GM12878 (cell line): ENCODE data around the gene UBXN11. TPM values are rescaled to one million over a fixed set of nuclear protein-coding genes. Genes with fewer than 3 reads are reported as not detected.

Experiments
- ATAC-seq: fragments of 200-7000 bp; cut with Tn5 transposase; 3 replicates; pipeline ENCODE4 v1.9.1; 2020; ENCODE audit warnings: mild to moderate bottlenecking, moderate library complexity
- BruUV-seq: library from RNA; stranded (reverse); fragments of 400-500 nt; replicated peaks from 2 replicates; lab custom pipeline; 2021; lab: Mats Ljungman, UMichigan
- CTCF ChIA-PET: fragments of 300-600 bp; sonication (Branson Sonifier 250); formaldehyde crosslinking; extraction: SDS; loops from one replicate; lab custom pipeline; 2021; ENCODE audit warnings: inconsistent platforms; lab: Yijun Ruan, JAX
- POLR2A ChIA-PET: fragments of 350-600 bp; formaldehyde crosslinking; extraction: SDS; loops from one replicate; lab custom pipeline; 2021; ENCODE audit warnings: inconsistent platforms; lab: Charles Lee
- RAD21 ChIA-PET: fragments of 300-600 bp; sonication (Branson Sonifier 250); formaldehyde crosslinking; loops from one replicate; lab custom pipeline; 2023; ENCODE audit warnings: antibody characterized with exemption; ENCODE audit not compliant: unreplicated experiment; lab: Charles Lee
- SMC1A ChIA-PET: fragments of 300-600 bp; sonication (Branson Sonifier 250); formaldehyde crosslinking; loops from one replicate; lab custom pipeline; 2023; ENCODE audit not compliant: unreplicated experiment, uncharacterized antibody; lab: Charles Lee
- DNase-seq: peaks from one replicate; pipeline ENCODE4 v3.0.0-alpha.2; 2011; ENCODE audit warnings: low read depth, low spot score
- FAIRE-seq: peaks from 3 replicates; lab custom pipeline; 2011; peaks lifted over from hg19 to GRCh38; lab: Jason Lieb, UNC
- H2AFZ ChIP-seq: 2 replicates; pipeline ENCODE4 v1.6.0; 2011; ENCODE audit warnings: low read depth, low read length, control low read depth; ENCODE audit not compliant: control insufficient read depth
- H3K27ac ChIP-seq: 2 replicates; pipeline ENCODE4 v1.5.1; 2011; ENCODE audit warnings: control low read depth; ENCODE audit not compliant: control insufficient read depth, insufficient read depth
- H3K27me3 ChIP-seq, 2 experiments: replicated peaks in 1 of 2; 2 replicates each; pipeline versions ENCODE4 v1.6.0 to v1.6.1; 2011; ENCODE audit warnings: low read length in 1 of 2; ENCODE audit not compliant: control insufficient read depth in 2 of 2, insufficient read depth in 2 of 2
- H3K36me3 ChIP-seq, 2 experiments: 2 replicates each; pipeline ENCODE4 v1.5.1; 2011; ENCODE audit warnings: low read length in 1 of 2; ENCODE audit not compliant: control insufficient read depth in 2 of 2, insufficient read depth in 2 of 2
- H3K4me1 ChIP-seq: 2 replicates; pipeline ENCODE4 v1.6.1; 2011; ENCODE audit warnings: mild to moderate bottlenecking, low read length, moderate library complexity, mixed read lengths; ENCODE audit not compliant: control insufficient read depth, insufficient read depth
- H3K4me2 ChIP-seq: 2 replicates; pipeline ENCODE4 v1.6.0; 2011; ENCODE audit warnings: control low read depth; ENCODE audit not compliant: control insufficient read depth, insufficient read depth
- H3K4me3 ChIP-seq: fragments of 200-600 bp; sonication (generic); 2 replicates; pipeline ENCODE4 v1.5.1; 2016
- H3K79me2 ChIP-seq: 2 replicates; pipeline ENCODE4 v1.6.0; 2011; ENCODE audit warnings: low read length; ENCODE audit not compliant: control insufficient read depth, insufficient read depth
- H3K9ac ChIP-seq: 2 replicates; pipeline ENCODE4 v1.8.0; 2011; ENCODE audit warnings: low read length, control low read depth, mixed read lengths; ENCODE audit not compliant: control insufficient read depth, insufficient read depth
- H3K9me3 ChIP-seq: replicated peaks from 3 replicates; pipeline ENCODE4 v1.5.1; 2011; ENCODE audit warnings: mild to moderate bottlenecking, low read length; ENCODE audit not compliant: control insufficient read depth, insufficient read depth
- H4K20me1 ChIP-seq: 2 replicates; pipeline ENCODE4 v1.6.0; 2011; ENCODE audit not compliant: control insufficient read depth, insufficient read depth
- BRCA1 ChIP-seq: IDR thresholded peaks from 2 replicates; pipeline ENCODE4 v1.6.1; 2011; ENCODE audit warnings: low read depth, low read length, improper control_type of control experiment
- CEBPZ ChIP-seq: fragments of 150-350 bp; IDR thresholded peaks from 2 replicates; pipeline ENCODE4 v1.6.1; 2016; ENCODE audit warnings: low read depth, low read length
- CREB1 ChIP-seq: IDR thresholded peaks from 2 replicates; pipeline ENCODE4 v1.6.1; 2012; ENCODE audit warnings: low read depth, mild to moderate bottlenecking, inconsistent platforms
- CREM ChIP-seq: IDR thresholded peaks from 2 replicates; pipeline ENCODE4 v1.6.1; 2014; ENCODE audit warnings: antibody characterized with exemption, low read depth
- ESRRA ChIP-seq: IDR thresholded peaks from 2 replicates; pipeline ENCODE4 v1.6.1; 2012; ENCODE audit warnings: mild to moderate bottlenecking, low read length, improper control_type of control experiment
- IKZF2 ChIP-seq, 2 experiments: fragments of 450-650 bp; IDR thresholded peaks; 2 replicates each; pipeline ENCODE4 v1.6.1; 2017; ENCODE audit warnings: mild to moderate bottlenecking in 2 of 2, moderate library complexity in 2 of 2
- IRF4 ChIP-seq: IDR thresholded peaks from 2 replicates; pipeline ENCODE4 v1.6.1; 2011; ENCODE audit warnings: low read depth, low read length
- JUNB ChIP-seq: IDR thresholded peaks from 2 replicates; pipeline ENCODE4 v1.6.1; 2016; ENCODE audit warnings: antibody characterized with exemption, mild to moderate bottlenecking
- NR2C1 ChIP-seq: fragments of 450-650 bp; IDR thresholded peaks from 2 replicates; pipeline ENCODE4 v1.6.1; 2017; ENCODE audit warnings: antibody characterized with exemption, mild to moderate bottlenecking, moderate library complexity
- RAD21 ChIP-seq: IDR thresholded peaks from 2 replicates; pipeline ENCODE4 v1.6.1; 2011; ENCODE audit warnings: mild to moderate bottlenecking, low read depth, low read length, moderate library complexity; ENCODE audit not compliant: insufficient read depth
- RB1 ChIP-seq: fragments of 450-650 bp; formaldehyde crosslinking; IDR thresholded peaks from 2 replicates; pipeline ENCODE4 v1.6.1; 2017; ENCODE audit warnings: mild to moderate bottlenecking, borderline replicate concordance
- SPI1 ChIP-seq: IDR thresholded peaks from 2 replicates; pipeline ENCODE4 v1.6.1; 2011; ENCODE audit warnings: low read depth, mild to moderate bottlenecking, low read length, moderate library complexity, borderline replicate concordance; ENCODE audit not compliant: insufficient read depth
- STAT1 ChIP-seq: fragments of 450-650 bp; conservative IDR thresholded peaks from 2 replicates; pipeline ENCODE4 v1.6.1; 2014; ENCODE audit warnings: antibody characterized with exemption, mild to moderate bottlenecking
- TCF7 ChIP-seq: IDR thresholded peaks from 2 replicates; pipeline ENCODE4 v1.6.1; 2014; ENCODE audit warnings: antibody characterized with exemption, borderline replicate concordance
- ZBED1 ChIP-seq: IDR thresholded peaks from 2 replicates; pipeline ENCODE4 v1.6.1; 2016; ENCODE audit warnings: borderline replicate concordance
- ZNF622 ChIP-seq: fragments of 450-650 bp; IDR thresholded peaks from 2 replicates; pipeline ENCODE4 v1.6.1; 2017; ENCODE audit warnings: mild to moderate bottlenecking, inconsistent platforms
- WGBS: methylation state at CpG from one replicate; pipeline ENCODE4 v1.1.6; 2016; ENCODE audit warnings: low lambda C conversion rate; ENCODE audit not compliant: insufficient replicate concordance, insufficient coverage; ENCODE audit errors: missing lambda C conversion rate; 5-methylcytosine and 5-hydroxymethylcytosine counted together
- in situ Hi-C: fragments of 300-500 bp; cut with MboI; formaldehyde crosslinking; loops from 9 replicates; pipeline ENCODE4 v1.14.3; 2018; ENCODE audit warnings: mixed read lengths
- intact Hi-C: fragments of 100-400 bp; cut with micrococcal nuclease; formaldehyde crosslinking; loops from one replicate; pipeline ENCODE4 v1.14.2; 2022; ENCODE audit not compliant: unreplicated experiment
- polyA plus RNA-seq, 11 experiments: library from polyadenylated mRNA; depleted of rRNA in 4 of 11; unstranded in 6 of 11; stranded (reverse) in 5 of 11; fragments of >200 nt; fragmentation: Nextera tagmentation in 4 of 11; fragmentation: Illumina TruSeq in 1 of 11; extraction: Ambion mirVana in 4 of 11; extraction: Trizol in 1 of 11; gene quantifications; 1 replicate in 1 of 11; 2 replicates in 10 of 11; pipeline versions ENCODE4 v1.2.1 to v1.2.3, GENCODE V29; 2011 to 2016; ENCODE audit warnings: inconsistent platforms in 2 of 11, missing spikeins in 2 of 11, low read depth in 1 of 11
- total RNA-seq, 4 experiments: library from RNA; depleted of rRNA in 3 of 4; stranded (reverse); fragments of >200 nt in 3 of 4; fragmentation: Illumina TruSeq in 1 of 4; extraction: Trizol in 1 of 4; gene quantifications; 2 replicates each; pipeline versions ENCODE4 v1.2.1 to v1.2.3, GENCODE V29; 2013 to 2021

UBXN11 gene
- total and polyA plus RNA-seq, 10 of the 15 experiments (the other 5 are each of a cell fraction or from before 2014, with no cell fraction given) = 0.32 to 34.4 (median 9.6) TPM

- Histone ChIP-seq H3K27ac (peak overlapping the region; percentile 87), H4K20me1 (no peaks in the 10 kb centered on the region), H3K4me3 (peak overlapping the region; percentile 74), H3K36me3 (peaks cover 14 to 17% of the 10 kb centered on the region in 2 experiments), H3K9ac (peak overlapping the region; percentile 91), H3K27me3 (no peaks in the 10 kb centered on the region), H2AFZ (peak overlapping the region; percentile 92), H3K9me3 (no peaks in the 10 kb centered on the region), H3K4me1 (peaks cover 46% of the 10 kb centered on the region), H3K4me2 (peak overlapping the region; percentile 98), H3K79me2 (peaks cover 26% of the 10 kb centered on the region)
- TF ChIP-seq CREB1 (no peak), JUNB (peak; percentile 39; the same call in 1 of the 2 replicates), RB1 (no peak), BRCA1 (no peak), TCF7 (no peak), IRF4 (peak; percentile 62; the same call in 1 of the 2 replicates), IKZF2 (IDR thresholded peaks at IDR 0.05) (0 out of 4 replicates have a peak, but pooled peaks of 1 of the 2 experiments have one; percentile 10), ZBED1 (no peak), NR2C1 (no peak), RAD21 (no peak), ZNF622 (no peak), ESRRA (no peak), CEBPZ (no peak), STAT1 (no peak), CREM (no peak), SPI1 (peak; percentile 46; the same call in 1 of the 2 replicates)
- WGBS = 56% methylated on average over 9 of the region's 9 CpGs
- intact Hi-C loops (no loop called here), in situ Hi-C loops (no loop called here)
- ChIA-PET SMC1A (interaction anchor here (0.6 to 9.1 kb wide), 8 partner anchors 10 to 243 kb away, joined by 3 to 119 read pairs (median 4); partner anchors contain the start of genes CD52 and ZNF593OS), CTCF (interaction anchor here (0.6 to 18.0 kb wide), 13 partner anchors 10 to 161 kb away, joined by 3 to 879 read pairs (median 5); partner anchors contain the start of genes CD52, CEP85 and ZNF593), POLR2A (interaction anchor here (1.4 to 3.5 kb wide), 3 partner anchors 10 to 100 kb away, joined by 5 to 31 read pairs (median 10); partner anchors contain the start of gene CD52), RAD21 (interaction anchor here (0.5 to 8.9 kb wide), 7 partner anchors 9 to 138 kb away, joined by 3 to 113 read pairs (median 4); partner anchors contain the start of genes CD52 and ZNF593)
- no peak for DNase-seq
- no peak for ATAC-seq
- FAIRE-seq = no peak
- BruUV-seq = TSS peak; percentile 74
These were observed 27.5 kb downstream of the UBXN11 start for GRCh38 chr1:26278724-26279455.
